MV-4-11 (cell line): Measurements from ENCODE around the gene ZCCHC4.

Experiments used
- DNase-seq: peaks from one replicate; lab custom pipeline; 2025; lab: John Stamatoyannopoulos, UW

The ZCCHC4 gene, protein sequence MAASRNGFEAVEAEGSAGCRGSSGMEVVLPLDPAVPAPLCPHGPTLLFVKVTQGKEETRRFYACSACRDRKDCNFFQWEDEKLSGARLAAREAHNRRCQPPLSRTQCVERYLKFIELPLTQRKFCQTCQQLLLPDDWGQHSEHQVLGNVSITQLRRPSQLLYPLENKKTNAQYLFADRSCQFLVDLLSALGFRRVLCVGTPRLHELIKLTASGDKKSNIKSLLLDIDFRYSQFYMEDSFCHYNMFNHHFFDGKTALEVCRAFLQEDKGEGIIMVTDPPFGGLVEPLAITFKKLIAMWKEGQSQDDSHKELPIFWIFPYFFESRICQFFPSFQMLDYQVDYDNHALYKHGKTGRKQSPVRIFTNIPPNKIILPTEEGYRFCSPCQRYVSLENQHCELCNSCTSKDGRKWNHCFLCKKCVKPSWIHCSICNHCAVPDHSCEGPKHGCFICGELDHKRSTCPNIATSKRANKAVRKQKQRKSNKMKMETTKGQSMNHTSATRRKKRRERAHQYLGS

DNA sequence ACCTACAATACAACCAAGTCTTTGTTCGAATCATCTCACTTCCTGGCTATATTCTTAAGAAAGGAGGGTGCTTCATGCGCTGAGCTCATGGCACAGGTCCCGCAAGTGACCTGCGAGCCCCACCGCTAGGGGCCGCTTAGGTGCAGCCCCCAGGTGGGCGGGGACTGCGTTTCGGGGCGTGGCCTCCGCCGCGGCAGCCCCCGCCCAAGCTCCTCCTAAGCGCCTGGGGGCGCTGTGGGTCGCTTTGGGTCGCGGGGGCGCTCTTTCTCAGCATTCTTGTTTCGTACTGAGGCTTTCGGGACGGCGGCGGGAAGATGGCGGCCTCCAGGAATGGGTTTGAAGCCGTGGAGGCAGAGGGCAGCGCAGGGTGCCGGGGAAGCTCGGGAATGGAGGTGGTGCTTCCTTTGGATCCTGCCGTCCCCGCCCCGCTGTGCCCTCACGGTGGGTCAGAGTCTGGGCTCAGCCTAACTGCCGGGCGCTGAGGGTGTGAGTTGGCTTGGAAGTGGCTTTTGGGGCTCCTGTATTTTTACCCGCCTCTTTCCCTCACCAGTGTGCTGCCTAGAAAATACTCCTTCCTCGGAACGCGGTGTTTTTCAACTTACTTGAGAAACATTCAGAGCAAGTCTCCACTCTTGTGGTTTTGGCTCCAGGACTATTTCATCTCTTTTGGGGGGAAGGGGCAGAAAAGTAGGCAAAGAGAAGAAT is at the start of gene ZCCHC4:
Gene ZCCHC4, plus strand, starts transcription at position 279 of the 705 bp plus-strand sequence. Its CDS starts 36 bp downstream, at position 315.
- peak; percentile 82 for DNase-seq

DNA sequence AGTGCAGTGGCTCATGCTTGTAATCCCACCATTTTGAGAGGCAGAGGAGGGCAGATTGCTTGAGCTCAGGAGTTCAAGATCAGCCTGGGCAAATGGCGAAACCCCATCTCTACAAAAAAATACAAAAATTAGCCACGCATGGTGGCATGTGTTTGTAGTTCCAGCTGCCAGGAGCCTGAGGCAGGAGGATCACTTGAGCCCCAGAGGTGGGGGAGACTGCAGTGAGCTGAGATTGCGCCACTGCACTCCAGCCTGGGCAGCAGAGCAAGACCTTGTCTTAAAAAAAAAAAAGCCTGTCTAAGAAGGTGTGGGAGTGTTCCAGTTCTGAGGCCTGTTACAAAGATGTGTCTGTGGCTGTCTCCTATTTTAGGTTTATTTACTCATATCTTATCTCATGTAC is 40.7 kb upstream of the ZCCHC4 start:
- DNase-seq = no peak

DNA sequence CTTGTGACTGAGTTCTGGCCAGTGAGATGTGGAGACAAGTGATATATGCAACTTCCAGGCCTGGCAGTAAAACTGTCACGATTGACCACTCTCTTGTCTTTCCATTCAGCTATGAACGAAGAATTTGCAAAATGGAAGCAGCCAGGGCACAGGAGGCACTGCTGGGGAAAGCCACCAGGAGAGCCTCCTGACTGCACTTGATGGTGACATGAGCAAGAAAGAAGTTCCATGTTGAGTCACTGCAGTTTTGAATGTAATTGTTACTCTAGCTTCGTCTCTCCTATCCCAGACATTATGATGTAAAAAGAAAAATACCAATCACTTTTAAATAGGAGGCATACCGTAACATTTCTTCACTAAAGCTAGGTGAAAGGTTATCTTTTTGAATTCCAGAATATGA is 32.4 kb upstream of the ZCCHC4 start:
- no peak for DNase-seq

DNA sequence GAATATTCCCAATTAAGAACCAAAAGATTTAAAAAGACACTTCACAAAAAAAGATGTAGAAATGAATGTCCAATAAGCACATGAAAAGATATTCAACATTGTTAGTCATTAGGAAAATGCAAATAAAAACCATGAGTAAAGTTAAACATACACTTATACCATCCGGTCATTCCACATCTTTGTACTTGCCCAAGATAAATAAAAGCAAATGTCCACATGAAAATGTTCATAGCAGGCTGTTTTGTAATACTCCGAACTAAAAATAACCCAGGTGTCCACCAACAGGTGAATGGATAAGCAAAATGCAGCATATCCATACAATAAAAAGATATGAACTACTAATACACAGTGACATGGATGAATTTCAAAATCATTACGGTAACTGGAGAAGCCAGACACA is 28.6 kb upstream of the ZCCHC4 start:
- no peak for DNase-seq

DNA sequence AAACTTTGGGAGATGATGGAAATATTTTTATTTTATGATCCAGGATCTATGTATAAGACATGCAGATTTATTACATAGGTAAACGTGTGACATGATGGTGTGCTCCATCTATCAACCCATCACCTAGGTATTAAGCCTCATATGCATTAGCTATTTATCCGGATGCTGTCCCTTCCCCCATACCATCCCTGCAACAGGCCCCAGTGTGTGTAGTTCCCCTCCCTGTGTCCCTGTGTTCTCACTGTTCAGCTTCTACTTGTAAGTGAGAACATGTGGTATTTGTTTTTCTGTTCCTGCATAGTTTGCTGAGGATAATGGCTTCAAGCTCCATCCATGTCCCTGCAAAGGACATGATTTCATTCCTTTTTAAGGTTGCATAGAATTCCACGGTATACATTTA is 28.1 kb upstream of the ZCCHC4 start:
- no peak for DNase-seq

DNA sequence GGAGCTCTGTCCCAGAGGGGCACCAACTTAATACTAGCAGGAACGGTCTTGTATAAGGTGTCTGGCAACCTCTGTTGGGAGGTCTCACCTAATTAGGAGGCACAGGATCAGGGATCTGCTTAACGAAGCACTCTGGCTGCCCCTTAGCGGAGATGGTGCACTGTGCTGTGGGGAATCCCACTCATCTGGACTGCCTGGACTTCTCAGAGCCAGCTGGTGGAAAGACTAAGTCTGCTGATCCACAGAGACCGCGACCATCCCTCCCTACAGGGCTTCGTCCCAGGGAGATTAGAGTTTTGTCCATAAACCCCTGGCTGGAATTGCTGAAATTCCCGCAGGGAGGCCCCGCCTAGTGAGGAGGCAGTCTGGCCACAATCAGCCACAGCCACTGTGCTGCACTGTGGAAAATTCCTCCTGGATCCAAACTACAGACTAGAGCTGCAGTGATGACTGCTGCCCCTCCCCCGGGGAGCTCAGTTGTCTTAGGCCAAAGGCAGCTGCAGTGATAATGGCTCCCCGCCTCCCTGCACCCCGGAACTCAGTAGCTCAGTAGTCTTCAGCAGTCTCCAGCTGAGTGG is 22.0 kb upstream of the ZCCHC4 start:
- no peak for DNase-seq

DNA sequence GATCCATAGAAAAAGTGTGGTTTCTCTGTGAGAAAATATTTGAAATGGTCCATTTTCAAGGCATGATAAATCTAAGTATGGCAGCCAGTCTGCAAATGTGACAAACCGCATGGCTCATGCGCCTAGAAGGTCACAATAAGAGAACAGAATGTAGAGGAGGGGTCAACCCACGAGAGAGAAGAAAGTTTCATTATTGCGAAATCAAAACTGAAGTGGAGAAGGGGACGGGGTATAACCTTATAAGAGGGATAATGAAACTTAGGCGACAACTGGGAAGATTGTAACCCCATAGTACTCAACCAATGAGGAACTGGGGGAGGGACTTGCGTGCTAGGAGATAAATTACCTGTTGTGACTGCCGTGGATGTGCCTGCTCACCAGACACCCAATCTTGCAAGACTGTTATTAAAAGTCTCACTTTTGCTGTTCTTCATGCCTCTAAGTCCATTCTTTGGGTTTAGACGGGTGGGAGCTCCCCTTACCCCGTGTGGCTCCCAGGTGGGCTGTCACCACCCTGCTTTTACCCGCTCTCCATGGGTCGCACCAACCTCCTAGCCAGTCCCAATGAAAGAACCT is 21.3 kb upstream of the ZCCHC4 start:
- peak; percentile 43 for DNase-seq

DNA sequence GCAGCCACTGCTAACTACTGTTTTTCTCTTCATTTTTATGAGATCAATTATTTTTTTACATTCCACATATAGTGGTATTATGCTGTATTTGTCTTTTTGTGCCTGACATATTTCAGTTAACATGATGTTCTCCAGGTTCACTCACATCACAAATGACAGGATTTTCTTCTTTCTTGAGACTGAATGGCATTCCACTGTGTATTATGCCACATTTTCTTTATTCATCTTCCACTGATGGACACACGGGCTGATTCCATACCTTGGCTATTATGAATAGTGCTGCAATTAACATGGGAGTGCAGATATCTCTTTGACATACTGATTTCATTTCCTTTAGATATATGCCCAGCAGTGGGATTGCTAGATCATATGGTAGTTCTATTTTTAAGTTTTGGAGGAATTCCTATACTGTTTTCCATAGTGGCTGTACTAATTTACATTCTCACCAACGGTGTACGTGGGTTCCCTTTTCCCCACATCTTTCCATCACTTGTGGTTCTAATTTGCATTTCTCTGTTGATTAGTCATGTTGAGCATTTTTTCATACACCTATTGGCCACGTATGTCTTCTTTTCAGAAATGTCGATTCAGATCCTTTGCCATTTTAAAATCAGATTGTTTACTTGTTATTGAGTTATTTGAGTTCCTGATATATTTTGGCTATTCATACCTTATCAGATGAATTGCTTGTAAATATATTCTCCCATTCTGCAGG is 14.9 kb upstream of the ZCCHC4 start:
- DNase-seq = no peak

DNA sequence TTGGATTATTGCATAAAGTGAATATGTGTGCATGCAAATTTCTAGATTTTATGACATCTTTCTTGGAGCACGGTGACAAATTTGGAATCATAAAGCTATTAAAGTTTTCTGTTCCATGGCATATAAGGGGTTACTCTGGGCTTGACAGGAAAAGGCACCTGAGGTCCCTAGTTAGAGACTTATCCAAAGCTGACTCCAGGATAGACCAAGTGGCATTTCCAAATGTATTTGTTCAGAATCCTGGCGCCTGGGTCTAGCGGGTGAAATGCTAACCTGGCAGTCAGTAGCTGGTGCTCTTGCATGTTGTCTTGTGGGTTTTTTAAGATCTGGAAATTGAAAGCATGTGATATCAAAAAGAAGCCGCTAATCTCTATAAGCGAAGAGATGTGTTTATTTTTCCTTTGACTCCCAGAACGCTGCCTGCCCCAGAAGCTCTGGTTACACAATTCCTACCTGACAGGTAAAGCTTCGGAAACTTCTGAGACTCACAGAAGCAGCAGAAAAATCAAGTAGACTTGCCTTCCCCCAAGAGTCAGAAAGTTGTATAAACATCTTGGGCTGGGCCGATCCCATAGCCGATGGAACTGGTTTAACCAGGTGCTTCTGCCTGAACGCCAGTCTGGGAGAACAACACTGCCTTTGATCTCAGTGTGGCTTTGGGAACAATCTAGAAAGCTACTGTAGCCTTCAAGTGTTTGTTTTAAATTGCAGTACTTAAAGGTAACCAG is 12.9 kb upstream of the ZCCHC4 start:
- DNase-seq = no peak

DNA sequence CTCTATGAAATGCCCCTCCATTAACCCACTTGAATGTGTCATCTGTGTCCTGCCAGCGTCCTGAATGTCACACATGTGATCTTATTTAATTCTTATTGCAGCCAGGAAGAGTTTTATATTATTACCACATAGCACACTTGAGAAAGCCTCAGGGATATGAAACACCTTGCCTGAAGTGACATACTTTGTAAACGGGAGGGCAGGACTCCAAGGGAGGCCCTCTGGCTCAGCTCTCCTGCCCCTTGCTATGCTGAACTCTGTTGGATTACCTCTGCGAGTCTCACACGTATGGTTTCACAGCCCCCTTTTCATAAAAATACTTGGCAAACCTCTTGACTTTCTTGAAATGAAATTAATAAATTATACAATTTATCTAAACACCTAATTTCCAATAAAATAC is 11.1 kb upstream of the ZCCHC4 start:
- DNase-seq = no peak

DNA sequence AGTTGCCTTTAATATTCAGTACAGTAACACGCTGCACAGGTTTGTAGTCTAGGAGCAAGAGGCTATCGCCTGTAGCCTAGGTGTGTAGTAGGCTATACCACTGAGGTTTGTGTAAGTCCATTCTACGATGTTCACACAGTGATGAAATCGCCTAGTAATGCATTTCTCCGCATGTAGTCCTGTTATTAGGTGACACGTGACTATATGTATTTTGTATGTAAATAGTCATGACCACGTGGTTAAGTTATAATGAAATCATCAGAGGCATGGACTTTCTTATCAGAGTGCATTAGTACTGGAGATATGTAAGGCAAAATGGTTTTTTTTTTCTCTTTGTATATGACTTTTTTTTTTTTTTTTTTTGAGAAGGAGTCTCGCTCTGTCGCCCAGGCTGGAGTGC is 9.9 kb upstream of the ZCCHC4 start:
- no peak for DNase-seq

DNA sequence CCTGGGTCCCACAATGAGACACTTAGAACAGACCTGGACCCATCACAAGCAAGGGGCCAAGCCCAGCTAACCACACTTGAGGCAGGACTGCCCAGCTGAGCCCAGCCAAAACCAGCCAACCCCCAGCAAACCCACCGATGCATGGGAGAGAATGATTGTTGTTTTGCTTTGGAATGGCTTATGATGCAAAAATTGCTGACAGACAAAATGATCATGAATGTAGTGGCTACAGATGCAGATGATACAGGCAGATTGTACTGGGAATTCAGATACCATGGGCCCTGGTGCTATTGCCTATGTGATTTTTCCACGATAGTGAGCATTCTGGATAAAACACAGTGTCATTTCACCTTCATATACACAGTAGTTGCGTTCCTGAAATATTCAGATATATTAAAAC is 9.0 kb upstream of the ZCCHC4 start:
- no peak for DNase-seq

DNA sequence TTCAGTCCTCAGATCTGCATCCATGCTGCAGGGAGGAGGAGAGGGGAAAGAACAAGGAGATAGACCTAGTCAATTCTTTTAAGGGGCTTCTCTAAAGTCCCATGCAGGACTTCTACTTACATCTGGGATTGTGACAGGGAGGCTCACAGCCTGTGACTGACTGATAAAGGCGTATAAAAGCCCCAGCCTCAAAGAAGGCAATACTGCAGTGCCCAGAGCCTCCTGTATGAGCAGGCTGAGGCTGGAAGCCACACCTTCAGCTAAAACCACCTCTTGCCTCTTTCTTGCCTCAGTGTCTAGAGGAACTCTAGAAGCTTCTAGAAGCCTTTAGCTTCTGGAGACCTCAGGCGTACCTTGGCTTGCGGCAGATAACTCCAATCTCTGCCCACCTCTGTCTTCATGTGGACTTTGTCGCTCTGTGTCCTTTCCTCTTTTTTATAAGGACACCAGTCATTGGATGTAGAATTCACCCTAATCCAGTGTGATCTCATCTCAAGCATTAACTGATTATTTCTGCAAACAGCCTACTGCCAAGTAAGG is 6.0 kb upstream of the ZCCHC4 start:
- DNase-seq = no peak

DNA sequence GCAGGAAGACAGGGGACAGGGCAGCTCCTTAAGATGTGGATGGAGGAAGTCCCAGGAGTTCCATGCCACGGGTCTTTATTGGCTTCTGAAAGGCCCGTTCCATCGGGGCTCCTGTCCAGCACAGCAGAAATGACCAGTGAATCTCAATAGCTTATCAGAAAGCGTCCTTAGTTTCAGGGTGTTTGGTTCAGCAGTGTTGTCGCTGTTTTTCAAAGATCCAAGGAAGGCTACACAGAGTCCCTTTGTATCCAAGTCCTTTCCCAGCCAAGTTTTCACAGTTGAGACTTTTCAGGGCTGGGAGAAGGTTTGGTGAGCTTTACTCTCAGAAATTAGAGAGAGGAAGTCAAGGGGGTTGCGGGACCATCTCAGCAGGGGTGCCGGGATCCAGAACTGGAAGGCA is 5.0 kb upstream of the ZCCHC4 start:
- no peak for DNase-seq

DNA sequence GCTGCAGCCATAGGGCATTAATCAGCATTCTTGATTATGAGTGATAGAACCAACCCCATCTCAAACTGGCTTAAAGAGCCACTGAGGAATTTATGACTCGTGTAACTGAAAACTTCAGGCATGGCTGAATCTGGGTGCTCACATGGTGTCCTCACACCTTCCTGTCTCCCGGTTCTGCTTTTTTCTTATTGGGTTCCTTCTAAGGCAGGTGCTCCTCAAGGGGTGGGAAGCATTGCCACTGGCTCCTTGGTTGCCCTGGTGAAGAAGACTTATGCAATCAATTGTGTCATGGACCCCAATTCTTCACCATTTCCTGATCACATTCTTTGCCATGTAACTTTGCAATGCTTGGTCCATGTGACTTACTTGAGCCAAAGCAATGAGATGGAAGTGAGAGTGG is 4.3 kb upstream of the ZCCHC4 start:
- DNase-seq = peak; percentile 80

DNA sequence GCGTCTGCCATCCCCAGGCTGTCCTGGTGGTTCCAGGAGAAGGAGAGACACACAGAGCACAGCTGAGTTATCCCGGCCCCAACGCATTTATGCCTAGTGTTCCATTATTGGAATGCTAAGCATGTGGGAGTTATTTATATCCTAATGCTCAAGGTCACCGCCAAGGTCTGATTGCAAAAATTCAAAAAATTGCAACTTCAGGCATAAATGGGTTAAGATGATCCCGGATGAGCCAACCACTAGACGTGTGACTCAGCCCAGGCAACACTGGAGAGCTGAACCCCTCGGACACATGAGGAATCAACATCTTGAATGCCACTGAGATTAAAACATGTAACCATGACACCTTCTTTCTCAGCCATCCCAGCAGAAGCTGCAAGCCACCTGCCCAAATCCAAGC is 3.8 kb upstream of the ZCCHC4 start:
- no peak for DNase-seq

DNA sequence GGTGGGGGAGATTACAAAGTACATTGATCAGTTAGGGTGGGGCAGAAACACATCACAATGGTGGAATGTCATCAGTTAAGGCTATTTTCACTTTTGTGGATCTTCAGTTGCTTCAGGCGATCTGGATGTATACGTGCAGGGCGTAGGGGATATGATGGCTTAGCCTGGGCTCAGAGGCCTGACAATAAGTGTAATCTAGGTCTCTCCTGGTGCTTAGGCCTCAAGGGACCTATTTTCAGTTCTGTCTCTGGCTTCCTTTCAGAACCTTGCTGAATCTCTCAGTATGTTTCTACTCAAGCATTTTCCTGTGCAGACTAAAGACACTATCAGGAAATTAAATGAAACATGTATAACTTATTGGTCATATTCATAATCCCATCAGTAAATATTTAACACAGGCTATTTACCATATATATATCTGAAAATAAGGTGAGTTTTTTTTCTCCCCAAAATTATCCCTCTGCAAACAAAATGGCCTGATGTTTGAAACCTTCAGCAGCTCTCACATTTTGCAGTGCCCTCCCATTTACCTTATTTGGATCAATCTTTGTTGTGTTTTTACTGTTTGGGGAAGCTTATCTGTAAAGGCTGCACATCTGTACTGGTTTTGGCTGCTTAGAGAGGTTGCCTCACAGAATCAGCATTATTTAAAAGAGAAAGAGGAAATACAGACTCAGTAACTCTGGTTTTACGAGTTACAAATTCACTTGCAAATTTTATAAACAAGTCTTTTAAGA is 2.3 kb upstream of the ZCCHC4 start:
- peak; percentile 75 for DNase-seq

DNA sequence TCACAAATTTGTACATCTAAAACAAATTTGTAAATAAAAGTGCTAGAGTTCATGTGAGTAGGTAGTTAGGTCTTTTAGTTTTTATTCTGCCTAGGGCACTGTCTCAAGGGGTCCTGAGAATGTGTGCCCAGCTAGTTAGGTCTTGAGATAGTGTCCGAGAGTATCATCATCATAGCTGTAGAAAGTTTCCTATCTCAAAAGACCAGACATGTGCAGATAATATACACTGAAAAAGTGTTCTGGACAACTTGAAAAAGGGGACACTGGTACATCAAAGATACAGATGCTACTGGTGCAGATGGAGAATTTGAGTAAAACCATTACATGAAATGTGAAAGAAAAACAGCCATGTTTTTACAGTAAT is 1.8 kb upstream of the ZCCHC4 start:
- no peak for DNase-seq

DNA sequence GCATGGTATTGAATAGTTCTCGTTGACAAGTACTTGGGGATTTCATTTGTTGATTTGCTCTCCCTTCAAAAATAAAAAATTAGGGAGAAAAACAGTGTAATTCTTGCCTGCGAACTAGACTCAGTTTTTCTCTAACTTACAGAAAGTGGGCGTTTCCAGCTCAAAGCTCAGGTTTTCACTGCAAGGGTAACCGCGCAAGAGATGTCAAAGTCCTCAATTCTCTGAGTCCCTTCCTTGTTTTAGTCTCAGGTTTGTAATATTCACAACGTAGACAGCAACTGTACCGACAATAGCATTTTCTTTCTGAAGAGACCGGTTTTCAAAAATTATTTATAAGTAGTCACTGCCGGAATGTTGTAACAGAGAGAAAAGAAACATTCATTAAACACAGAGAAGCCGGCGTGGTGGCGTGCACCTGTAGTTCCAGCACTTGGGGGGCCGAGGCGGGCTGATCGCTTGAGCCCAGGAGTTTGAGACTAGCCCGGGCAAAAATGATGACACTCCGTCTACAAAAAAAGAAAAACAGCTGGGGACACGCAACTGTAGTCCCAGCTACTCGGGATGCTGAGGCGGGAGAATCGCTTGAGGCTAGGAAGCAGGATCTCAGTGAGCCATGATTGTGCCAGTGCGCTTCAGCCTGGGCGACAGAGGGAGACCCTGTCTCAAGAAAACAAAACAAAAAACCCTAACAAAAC is 774 bp downstream of the ZCCHC4 start:
- no peak for DNase-seq

DNA sequence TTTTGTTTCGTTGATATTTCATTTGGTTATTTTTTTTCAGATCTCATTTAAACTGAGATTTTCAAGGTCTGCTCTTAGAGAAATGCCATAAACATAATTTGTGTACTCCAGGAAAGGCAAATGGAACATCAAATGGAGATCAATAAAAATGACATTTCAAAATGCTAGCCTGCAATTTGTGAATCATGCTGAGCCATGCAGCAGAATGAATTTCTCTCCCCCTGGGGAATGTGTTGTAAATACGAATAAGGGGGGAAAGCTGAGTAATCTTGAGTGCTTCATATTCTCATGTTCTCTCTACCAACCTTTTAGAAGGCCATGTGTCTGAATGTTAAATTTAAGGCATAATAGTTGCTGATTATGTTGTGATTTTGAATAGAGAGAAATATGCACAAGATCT is 7.8 kb downstream of the ZCCHC4 start:
- no peak for DNase-seq
